HepG2 (cell line): ENCODE data around the gene NHLH2. TPM values are rescaled to one million over a fixed set of nuclear protein-coding genes. Genes with fewer than 3 reads are reported as not detected.

Source experiments
- ATAC-seq: fragments of 200-7000 bp; cut with Tn5 transposase; 3 replicates; pipeline ENCODE4 v1.9.1; 2020; ENCODE audit warnings: mild to moderate bottlenecking, moderate library complexity
- BruUV-seq: library from RNA; stranded (reverse); fragments of 400-500 nt; replicated peaks from 2 replicates; lab custom pipeline; 2021; lab: Mats Ljungman, UMichigan
- CTCF ChIA-PET: fragments of 300-600 bp; formaldehyde crosslinking; extraction: SDS; loops from one replicate; lab custom pipeline; 2021; ENCODE audit warnings: low total read pairs, inconsistent platforms, low intra/inter-chr PET ratio; lab: Yijun Ruan, JAX
- POLR2A ChIA-PET: fragments of 350-600 bp; sonication (Branson Sonifier 250); formaldehyde crosslinking; loops from one replicate; lab custom pipeline; 2020; ENCODE audit warnings: antibody characterized with exemption, inconsistent platforms; lab: Yijun Ruan, JAX
- DNase-seq: peaks from one replicate; pipeline ENCODE4 v3.0.0-alpha.2; 2015; ENCODE audit warnings: low spot score
- FAIRE-seq: peaks from 3 replicates; lab custom pipeline; 2011; peaks lifted over from hg19 to GRCh38; lab: Jason Lieb, UNC
- H2AFZ ChIP-seq: one replicate; pipeline ENCODE4 v1.6.1; 2011; ENCODE audit warnings: low read length, inconsistent platforms
- H3K27ac ChIP-seq: fragments of 300-600 bp; 3 replicates; pipeline ENCODE4 v1.8.0; 2011; ENCODE audit warnings: mixed run types, mild to moderate bottlenecking, mixed read lengths, low read length, inconsistent platforms; ENCODE audit not compliant: insufficient read depth; ENCODE audit errors: extremely low read length
- H3K27me3 ChIP-seq, 2 experiments: fragments of 200-600 bp in 1 of 2; 2 replicates in 1 of 2; 3 replicates in 1 of 2; pipeline versions ENCODE4 v1.6.0 to v1.8.0; 2011; ENCODE audit warnings: low read length in 2 of 2, mild to moderate bottlenecking in 2 of 2, moderate library complexity in 2 of 2, inconsistent platforms in 1 of 2; ENCODE audit not compliant: insufficient read depth in 2 of 2, control insufficient read depth in 1 of 2
- H3K36me3 ChIP-seq, 2 experiments: fragments of 200-600 bp in 1 of 2; replicated peaks in 1 of 2; 2 replicates in 1 of 2; 3 replicates in 1 of 2; pipeline versions ENCODE4 v1.5.1 to v1.8.0; 2011; ENCODE audit warnings: low read length in 2 of 2, inconsistent platforms in 1 of 2; ENCODE audit not compliant: insufficient read depth in 2 of 2, control insufficient read depth in 1 of 2
- H3K4me1 ChIP-seq: 2 replicates; pipeline ENCODE4 v1.5.1; 2012; ENCODE audit warnings: low read length, inconsistent platforms; ENCODE audit not compliant: insufficient read depth
- H3K4me2 ChIP-seq: 2 replicates; pipeline ENCODE4 v1.6.0; 2011; ENCODE audit warnings: low read depth, low read length, inconsistent platforms
- H3K4me3 ChIP-seq, 3 experiments: fragments of 200-600 bp in 1 of 3; sonication (generic), shearing (Covaris generic) in 1 of 3; replicated peaks in 1 of 3; 2 replicates each; pipeline ENCODE4 v1.5.1; 2011 to 2016; ENCODE audit warnings: low read length in 3 of 3, inconsistent platforms in 2 of 3, low read depth in 2 of 3, mild to moderate bottlenecking in 2 of 3, control low read depth in 1 of 3, mixed read lengths in 1 of 3; ENCODE audit not compliant: insufficient read depth in 1 of 3
- H3K79me2 ChIP-seq: one replicate; pipeline ENCODE4 v1.6.1; 2011; ENCODE audit warnings: low read length, inconsistent platforms; ENCODE audit not compliant: insufficient read depth
- H3K9ac ChIP-seq: 2 replicates; pipeline ENCODE4 v1.6.0; 2011; ENCODE audit warnings: mild to moderate bottlenecking, low read depth, low read length, inconsistent platforms; ENCODE audit not compliant: insufficient read depth
- H3K9me3 ChIP-seq: 2 replicates; pipeline ENCODE4 v1.5.1; 2012; ENCODE audit warnings: mild to moderate bottlenecking, low read length
- H4K20me1 ChIP-seq: 2 replicates; pipeline ENCODE4 v1.6.0; 2011; ENCODE audit warnings: inconsistent platforms, mild to moderate bottlenecking, low read length, moderate library complexity; ENCODE audit not compliant: insufficient read depth
- EP300 ChIP-seq, 3 experiments: sonication (generic) in 1 of 3; formaldehyde crosslinking in 1 of 3; IDR thresholded peaks; 2 replicates each; pipeline versions ENCODE4 v1.5.1 to v1.6.1; 2011 to 2020; ENCODE audit warnings: low read depth in 2 of 3, low read length in 2 of 3, borderline replicate concordance in 1 of 3, improper control_type of control experiment in 1 of 3, mild to moderate bottlenecking in 1 of 3, missing genetic modification reagents in 1 of 3, moderate library complexity in 1 of 3
- HOXA7 ChIP-seq: sonication (generic); formaldehyde crosslinking; IDR thresholded peaks from 2 replicates; pipeline ENCODE4 v1.8.1; 2022; ENCODE audit warnings: mild to moderate bottlenecking, missing genetic modification reagents, moderate library complexity
- IKZF4 ChIP-seq: sonication (generic); formaldehyde crosslinking; IDR thresholded peaks from 2 replicates; pipeline ENCODE4 v1.5.1; 2020; ENCODE audit warnings: borderline replicate concordance, mild to moderate bottlenecking, low read depth, missing genetic modification reagents; ENCODE audit errors: not compliant biosample characterization
- MAF1 ChIP-seq: sonication (generic); formaldehyde crosslinking; IDR thresholded peaks from 2 replicates; pipeline ENCODE4 v1.5.0; 2020; ENCODE audit warnings: missing genetic modification reagents, borderline replicate concordance
- NR2C2 ChIP-seq: sonication (generic); formaldehyde crosslinking; IDR thresholded peaks from 2 replicates; pipeline ENCODE4 v1.4.0; 2020; ENCODE audit warnings: missing genetic modification reagents, mild to moderate bottlenecking, moderate library complexity, borderline replicate concordance
- NR2F1 ChIP-seq, 2 experiments: fragments of 450-650 bp in 1 of 2; formaldehyde crosslinking in 1 of 2; IDR thresholded peaks; 2 replicates each; pipeline versions ENCODE4 v1.5.0 to v1.6.1; 2016 to 2020; ENCODE audit warnings: mild to moderate bottlenecking in 1 of 2, missing compliant biosample characterization in 1 of 2, missing genetic modification reagents in 1 of 2, moderate library complexity in 1 of 2
- NRL ChIP-seq: sonication (generic); formaldehyde crosslinking; IDR thresholded peaks from 2 replicates; pipeline ENCODE4 v1.5.0; 2020; ENCODE audit warnings: missing genetic modification reagents, mild to moderate bottlenecking, moderate library complexity, borderline replicate concordance
- SYNCRIP ChIP-seq: fragments of 200-400 bp; formaldehyde crosslinking; IDR thresholded peaks from 2 replicates; pipeline ENCODE4 v1.6.1; 2018; ENCODE audit warnings: mild to moderate bottlenecking, low read depth, low read length; ENCODE audit not compliant: insufficient read depth
- WGBS: methylation state at CpG from one replicate; pipeline ENCODE4 v1.1.6; 2017; ENCODE audit warnings: low lambda C conversion rate; 5-methylcytosine and 5-hydroxymethylcytosine counted together
- in situ Hi-C: cut with HindIII; loops from 2 replicates; pipeline ENCODE4 v1.10.0; 2017; ENCODE audit warnings: low pct_unique_long_range_greater_than_20kb; ENCODE audit not compliant: extremely low pct_ligation_motif_present
- intact Hi-C: fragments of 100-400 bp; cut with micrococcal nuclease; formaldehyde crosslinking; loops from one replicate; pipeline ENCODE4 v1.10.0; 2022; ENCODE audit not compliant: unreplicated experiment
- polyA plus RNA-seq, 8 experiments: library from polyadenylated mRNA; depleted of rRNA in 3 of 8; stranded (reverse) in 7 of 8; unstranded in 1 of 8; fragments of >200 nt; fragmentation: Illumina TruSeq in 4 of 8; extraction: Trizol in 4 of 8; gene quantifications; 2 replicates each; pipeline versions ENCODE4 v1.2.1 to v1.2.3, GENCODE V29; 2011 to 2016; ENCODE audit warnings: low read depth in 4 of 8, missing spikeins in 1 of 8, mixed read lengths in 1 of 8; ENCODE audit not compliant: insufficient read depth in 1 of 8
- total RNA-seq, 5 experiments: library from RNA; depleted of rRNA; stranded (reverse); fragments of >200 nt; fragmentation: Illumina TruSeq; extraction: Trizol; gene quantifications; 2 replicates each; pipeline ENCODE4 v1.2.3, GENCODE V29; 2016; ENCODE audit warnings: low read depth in 1 of 5
- TF ChIP-seq, protein P1 (sequence below): sonication (generic); formaldehyde crosslinking; IDR thresholded peaks from 2 replicates; pipeline ENCODE4 v1.5.0; 2020; ENCODE audit warnings: mild to moderate bottlenecking, missing genetic modification reagents, moderate library complexity
- TF ChIP-seq, protein P2 (sequence below): conservative IDR thresholded peaks from 2 replicates; pipeline ENCODE4 v1.6.1; 2018; ENCODE audit warnings: missing genetic modification reagents
- TF ChIP-seq, protein P3 (sequence below): sonication (generic); formaldehyde crosslinking; conservative IDR thresholded peaks from 2 replicates; pipeline ENCODE4 v1.8.1; 2023; ENCODE audit warnings: missing genetic modification reagents

NHLH2 gene
- total and polyA plus RNA-seq, 2 of the 13 experiments (the other 11 are each of a cell fraction or from before 2014, with no cell fraction given): not detected

DNA sequence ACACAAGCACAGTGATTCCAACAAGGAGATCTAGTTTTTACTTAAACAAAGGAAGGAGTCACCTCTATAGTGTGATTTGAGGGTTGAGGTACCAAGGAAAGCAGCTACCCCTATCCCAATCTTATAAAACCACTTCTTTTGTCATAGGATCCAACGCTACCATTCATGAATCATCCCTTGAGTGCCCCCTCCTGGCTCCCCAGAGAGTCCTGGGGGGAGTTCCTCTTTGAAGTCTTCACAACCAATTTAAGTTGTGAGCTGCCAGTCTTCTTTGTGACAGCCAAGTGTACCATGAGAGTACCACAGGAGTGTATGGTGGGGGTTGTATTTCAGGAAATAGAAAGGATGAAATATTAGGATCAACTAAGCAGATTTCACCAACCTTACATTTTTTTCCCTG is 39.1 kb upstream of the NHLH2 start:
- Histone ChIP-seq H3K36me3 (no peaks in the 10 kb centered on the region), H3K9ac (no peak overlapping the region), H3K27ac (no peak overlapping the region), H3K27me3 (peaks cover 0 to 7% of the 10 kb centered on the region in 2 experiments; a peak in 1 of 5 replicates), H3K9me3 (no peaks in the 10 kb centered on the region), H3K4me1 (no peaks in the 10 kb centered on the region), H3K79me2 (no peaks in the 10 kb centered on the region), H2AFZ (no peak overlapping the region), H3K4me3 (no peak overlapping the region), H4K20me1 (no peaks in the 10 kb centered on the region), H3K4me2 (no peak overlapping the region)
- no TSS peak for BruUV-seq
- ChIA-PET POLR2A (no interaction called here), CTCF (no interaction called here)
- intact Hi-C loops: no loop called here
- TF ChIP-seq HOXA7 (CRISPR knock-in tag): no peak
- TF ChIP-seq, protein P1, sequence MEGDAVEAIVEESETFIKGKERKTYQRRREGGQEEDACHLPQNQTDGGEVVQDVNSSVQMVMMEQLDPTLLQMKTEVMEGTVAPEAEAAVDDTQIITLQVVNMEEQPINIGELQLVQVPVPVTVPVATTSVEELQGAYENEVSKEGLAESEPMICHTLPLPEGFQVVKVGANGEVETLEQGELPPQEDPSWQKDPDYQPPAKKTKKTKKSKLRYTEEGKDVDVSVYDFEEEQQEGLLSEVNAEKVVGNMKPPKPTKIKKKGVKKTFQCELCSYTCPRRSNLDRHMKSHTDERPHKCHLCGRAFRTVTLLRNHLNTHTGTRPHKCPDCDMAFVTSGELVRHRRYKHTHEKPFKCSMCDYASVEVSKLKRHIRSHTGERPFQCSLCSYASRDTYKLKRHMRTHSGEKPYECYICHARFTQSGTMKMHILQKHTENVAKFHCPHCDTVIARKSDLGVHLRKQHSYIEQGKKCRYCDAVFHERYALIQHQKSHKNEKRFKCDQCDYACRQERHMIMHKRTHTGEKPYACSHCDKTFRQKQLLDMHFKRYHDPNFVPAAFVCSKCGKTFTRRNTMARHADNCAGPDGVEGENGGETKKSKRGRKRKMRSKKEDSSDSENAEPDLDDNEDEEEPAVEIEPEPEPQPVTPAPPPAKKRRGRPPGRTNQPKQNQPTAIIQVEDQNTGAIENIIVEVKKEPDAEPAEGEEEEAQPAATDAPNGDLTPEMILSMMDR (CRISPR knock-in tag): 0 out of 2 replicates have a peak, but pooled peaks have one; percentile 4
- in situ Hi-C loops: no loop called here
- ATAC-seq (no peak), DNase-seq (no peak), FAIRE-seq (no peak)
- 0% methylated on average over 1 of the region's 1 CpG for WGBS

DNA sequence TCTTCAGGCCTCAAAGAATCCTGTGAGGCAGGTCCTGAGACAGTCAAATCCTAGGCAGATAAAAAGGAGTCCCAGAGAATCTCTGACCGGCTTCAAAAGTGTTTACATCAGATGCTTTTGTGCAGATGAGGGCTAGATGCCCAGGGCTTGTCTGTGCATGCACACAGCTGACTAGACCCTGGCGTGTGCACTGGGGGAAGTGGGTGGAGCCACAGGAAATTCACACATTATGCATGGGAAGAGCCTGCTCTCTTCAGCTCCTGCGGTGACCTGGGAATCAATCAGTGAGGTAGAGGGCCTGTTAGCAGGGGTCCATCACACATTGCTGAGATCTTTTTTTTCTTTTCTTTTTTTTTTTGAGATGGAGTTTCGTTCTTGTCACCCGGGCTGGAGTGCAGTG is 36.6 kb upstream of the NHLH2 start:
- Histone ChIP-seq H3K9me3 (no peaks in the 10 kb centered on the region), H3K4me1 (no peaks in the 10 kb centered on the region), H3K27ac (no peak overlapping the region), H3K4me2 (no peak overlapping the region), H3K27me3 (peaks cover 0 to 7% of the 10 kb centered on the region in 2 experiments; a peak in 1 of 5 replicates), H2AFZ (no peak overlapping the region), H3K9ac (no peak overlapping the region), H3K36me3 (no peaks in the 10 kb centered on the region), H3K79me2 (no peaks in the 10 kb centered on the region), H4K20me1 (no peaks in the 10 kb centered on the region), H3K4me3 (no peak overlapping the region)
- no peak for FAIRE-seq
- no peak for DNase-seq
- ATAC-seq: no peak
- intact Hi-C loops: no loop called here
- no TSS peak for BruUV-seq
- WGBS: 15% methylated on average over 5 of the region's 5 CpGs
- ChIA-PET CTCF (no interaction called here), POLR2A (no interaction called here)
- in situ Hi-C loops: no loop called here
- TF ChIP-seq NR2F1 (CRISPR knock-in tag; IDR thresholded peaks at IDR 0.05) (no peak), NRL (CRISPR knock-in tag) (no peak), EP300 (IDR thresholded peaks at IDR 0.05; ENCODE audit: low read depth in 2 of 2, low read length in 2 of 2) (no peak), EP300 (CRISPR knock-in tag; IDR thresholded peaks at IDR 0.05; ENCODE audit: borderline replicate concordance) (no peak), IKZF4 (no peak), MAF1 (CRISPR knock-in tag) (no peak), NR2C2 (no peak), SYNCRIP (no peak)
- TF ChIP-seq, protein P2, sequence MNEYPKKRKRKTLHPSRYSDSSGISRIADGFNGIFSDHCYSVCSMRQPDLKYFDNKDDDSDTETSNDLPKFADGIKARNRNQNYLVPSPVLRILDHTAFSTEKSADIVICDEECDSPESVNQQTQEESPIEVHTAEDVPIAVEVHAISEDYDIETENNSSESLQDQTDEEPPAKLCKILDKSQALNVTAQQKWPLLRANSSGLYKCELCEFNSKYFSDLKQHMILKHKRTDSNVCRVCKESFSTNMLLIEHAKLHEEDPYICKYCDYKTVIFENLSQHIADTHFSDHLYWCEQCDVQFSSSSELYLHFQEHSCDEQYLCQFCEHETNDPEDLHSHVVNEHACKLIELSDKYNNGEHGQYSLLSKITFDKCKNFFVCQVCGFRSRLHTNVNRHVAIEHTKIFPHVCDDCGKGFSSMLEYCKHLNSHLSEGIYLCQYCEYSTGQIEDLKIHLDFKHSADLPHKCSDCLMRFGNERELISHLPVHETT (CRISPR knock-in tag): no peak
- TF ChIP-seq, protein P3, sequence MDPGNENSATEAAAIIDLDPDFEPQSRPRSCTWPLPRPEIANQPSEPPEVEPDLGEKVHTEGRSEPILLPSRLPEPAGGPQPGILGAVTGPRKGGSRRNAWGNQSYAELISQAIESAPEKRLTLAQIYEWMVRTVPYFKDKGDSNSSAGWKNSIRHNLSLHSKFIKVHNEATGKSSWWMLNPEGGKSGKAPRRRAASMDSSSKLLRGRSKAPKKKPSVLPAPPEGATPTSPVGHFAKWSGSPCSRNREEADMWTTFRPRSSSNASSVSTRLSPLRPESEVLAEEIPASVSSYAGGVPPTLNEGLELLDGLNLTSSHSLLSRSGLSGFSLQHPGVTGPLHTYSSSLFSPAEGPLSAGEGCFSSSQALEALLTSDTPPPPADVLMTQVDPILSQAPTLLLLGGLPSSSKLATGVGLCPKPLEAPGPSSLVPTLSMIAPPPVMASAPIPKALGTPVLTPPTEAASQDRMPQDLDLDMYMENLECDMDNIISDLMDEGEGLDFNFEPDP: no peak
